ENCODE data around the gene LITAF.
"Not testable (repeated sequence)": the region's sequence is repeated elsewhere in the genome, so short reads cannot be mapped to it uniquely, and the experiment has no call there.

Gene LITAF

GRCh38 chr16:11583166-11583565 is 3.6 kb downstream of the LITAF start:
- DNase-seq (ENCODE audit: extremely low read depth, low read depth) = no peak
- TF ChIP-seq, protein P1, sequence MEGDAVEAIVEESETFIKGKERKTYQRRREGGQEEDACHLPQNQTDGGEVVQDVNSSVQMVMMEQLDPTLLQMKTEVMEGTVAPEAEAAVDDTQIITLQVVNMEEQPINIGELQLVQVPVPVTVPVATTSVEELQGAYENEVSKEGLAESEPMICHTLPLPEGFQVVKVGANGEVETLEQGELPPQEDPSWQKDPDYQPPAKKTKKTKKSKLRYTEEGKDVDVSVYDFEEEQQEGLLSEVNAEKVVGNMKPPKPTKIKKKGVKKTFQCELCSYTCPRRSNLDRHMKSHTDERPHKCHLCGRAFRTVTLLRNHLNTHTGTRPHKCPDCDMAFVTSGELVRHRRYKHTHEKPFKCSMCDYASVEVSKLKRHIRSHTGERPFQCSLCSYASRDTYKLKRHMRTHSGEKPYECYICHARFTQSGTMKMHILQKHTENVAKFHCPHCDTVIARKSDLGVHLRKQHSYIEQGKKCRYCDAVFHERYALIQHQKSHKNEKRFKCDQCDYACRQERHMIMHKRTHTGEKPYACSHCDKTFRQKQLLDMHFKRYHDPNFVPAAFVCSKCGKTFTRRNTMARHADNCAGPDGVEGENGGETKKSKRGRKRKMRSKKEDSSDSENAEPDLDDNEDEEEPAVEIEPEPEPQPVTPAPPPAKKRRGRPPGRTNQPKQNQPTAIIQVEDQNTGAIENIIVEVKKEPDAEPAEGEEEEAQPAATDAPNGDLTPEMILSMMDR (IDR thresholded peaks at IDR 0.05; ENCODE audit: low read depth, low read length, missing control alignments) = no peak
- H3K4me3 ChIP-seq (replicated peaks; ENCODE audit: low read depth, low read length) = 0 out of 2 replicates have a peak overlapping the region, but pooled peaks have one; percentile 2

DNA sequence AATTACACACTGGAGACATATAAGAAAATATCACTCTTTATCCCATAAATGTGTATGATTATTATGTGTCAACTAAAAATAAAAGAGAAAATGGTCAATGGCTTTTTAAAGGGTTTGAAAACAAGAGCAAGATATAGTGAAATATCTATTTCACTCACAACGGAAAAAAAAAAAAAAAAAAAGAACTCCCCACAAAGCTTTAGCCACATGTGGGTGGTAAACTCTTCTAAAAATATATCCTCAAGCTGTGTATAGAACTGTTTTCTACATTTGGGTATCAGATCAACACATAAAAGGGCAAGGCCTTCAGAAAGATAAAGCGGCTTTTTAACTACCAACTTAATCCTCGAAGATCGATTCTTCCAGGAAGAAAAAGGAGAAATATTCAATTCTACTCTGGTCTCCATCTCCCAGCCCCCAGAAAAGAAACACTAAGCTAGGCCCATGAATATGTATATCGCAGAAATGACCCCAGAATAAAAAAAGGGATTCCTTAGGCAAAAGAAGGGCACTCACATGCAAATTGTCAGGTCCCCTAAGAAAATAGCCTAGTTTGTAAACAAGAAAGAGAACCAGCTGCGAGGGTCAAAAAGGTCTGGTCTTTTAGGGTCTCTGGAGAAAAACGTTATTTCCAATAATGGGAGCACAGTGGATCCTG is 4.4 kb downstream of the LITAF start:
- H3K4me3 ChIP-seq (replicated peaks; ENCODE audit: low read depth, low read length) = no peak overlapping the region
- TF ChIP-seq, protein P1 (IDR thresholded peaks at IDR 0.05; ENCODE audit: low read depth, low read length, missing control alignments) = no peak
- DNase-seq (ENCODE audit: extremely low read depth, low read depth) = no peak

DNA sequence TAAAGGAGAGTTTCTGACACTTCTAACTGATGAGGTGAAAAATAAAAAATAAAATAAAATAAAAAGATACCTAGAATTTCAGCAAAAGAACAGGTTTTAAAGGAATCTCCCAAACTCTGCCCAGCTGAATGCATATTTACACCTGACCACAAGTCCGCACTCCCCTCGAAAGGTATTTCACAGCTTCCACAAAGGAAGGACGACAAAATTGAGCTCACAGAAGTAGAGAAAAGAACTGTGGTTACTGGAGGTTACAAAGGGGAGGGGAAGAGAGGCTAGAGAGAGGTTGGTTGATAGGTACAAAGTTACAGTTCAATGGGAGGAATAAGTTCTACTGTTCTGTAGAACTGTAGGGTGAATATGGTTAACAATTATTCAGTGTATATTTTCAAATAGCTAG is 5.0 kb downstream of the LITAF start:
- TF ChIP-seq, protein P1 (IDR thresholded peaks at IDR 0.05; ENCODE audit: low read depth, low read length, missing control alignments) = no peak
- H3K4me3 ChIP-seq (replicated peaks; ENCODE audit: low read depth, low read length) = no peak overlapping the region
- DNase-seq (ENCODE audit: extremely low read depth, low read depth) = no peak

- TF ChIP-seq, protein P1 (IDR thresholded peaks at IDR 0.05; ENCODE audit: low read depth, low read length, missing control alignments) = no peak
- H3K4me3 ChIP-seq (replicated peaks; ENCODE audit: low read depth, low read length) = no peak overlapping the region
- no peak for DNase-seq (ENCODE audit: extremely low read depth, low read depth)
Measured at GRCh38 chr16:11580451-11581086, 6.2 kb downstream of the LITAF start.

DNA sequence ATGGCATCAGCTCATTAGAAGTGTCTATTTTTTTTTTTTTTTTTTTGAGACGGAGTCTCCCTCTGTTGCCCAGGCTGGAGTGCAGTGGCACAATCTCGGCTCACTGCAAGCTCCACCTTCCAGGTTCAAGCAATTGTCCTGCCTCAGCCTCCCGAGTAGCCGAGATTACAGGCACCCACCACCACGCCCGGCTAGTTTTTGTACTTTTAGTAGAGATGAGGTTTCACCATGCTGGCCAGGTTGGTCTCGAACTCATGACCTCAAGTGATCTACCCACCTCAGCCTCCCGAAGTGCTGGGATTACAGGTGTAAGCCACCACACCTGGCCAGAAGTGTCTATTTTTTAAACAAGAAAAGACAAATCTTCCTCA is 9.4 kb downstream of the LITAF start:
- DNase-seq (ENCODE audit: extremely low read depth, low read depth); H3K4me3 ChIP-seq (replicated peaks; ENCODE audit: low read depth, low read length): not testable (repeated sequence)

DNA sequence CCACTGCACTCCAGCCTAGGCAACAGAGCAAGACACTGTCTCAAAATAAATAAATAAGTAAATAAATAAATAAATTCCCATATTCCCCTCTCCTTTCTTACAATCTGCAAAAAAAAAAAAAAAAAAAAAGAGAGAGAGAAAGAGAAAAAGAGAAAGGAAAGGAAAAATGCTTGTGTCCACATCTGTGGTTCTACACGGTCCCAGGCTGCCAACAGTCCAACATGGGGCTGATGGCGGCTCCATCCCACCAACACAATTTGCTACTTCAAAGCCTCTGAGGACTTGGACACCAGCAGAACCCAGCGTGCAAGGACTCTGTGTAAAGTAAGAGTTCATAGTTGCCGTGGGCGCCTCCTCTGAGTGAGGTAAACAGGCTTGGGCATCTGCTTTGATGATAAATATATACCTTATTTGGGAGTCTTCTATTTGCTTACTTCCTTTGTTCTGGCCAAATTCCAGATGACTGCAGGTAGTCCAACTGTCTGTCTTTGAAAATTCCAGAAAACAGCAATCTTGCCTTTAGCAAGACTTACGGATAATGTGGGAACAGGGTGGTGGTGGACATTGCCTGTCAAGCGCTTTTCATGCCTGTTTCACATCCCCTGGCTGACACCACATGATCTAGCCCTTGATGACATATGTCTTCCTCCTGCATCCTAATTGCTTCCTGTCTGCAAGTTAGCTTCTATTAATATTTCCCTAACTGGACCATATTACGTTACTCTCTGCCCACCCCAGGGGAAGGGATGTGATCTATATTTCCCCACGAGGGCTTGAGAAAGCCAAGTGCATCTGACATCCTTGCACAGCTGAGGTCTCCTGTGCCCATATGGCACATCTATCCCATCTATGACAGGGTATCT is 10.1 kb downstream of the LITAF start:
- no peak for DNase-seq (ENCODE audit: extremely low read depth, low read depth)
- no peak overlapping the region for H3K4me3 ChIP-seq (replicated peaks; ENCODE audit: low read depth, low read length)

More for the DNA sequence above, 10.1 kb downstream of the LITAF start:
- TF ChIP-seq, protein P1 (IDR thresholded peaks at IDR 0.05; ENCODE audit: low read depth, low read length, missing control alignments) = no peak
